SW480 (cell line): Measurements from ENCODE around the gene TM7SF2.
"Not testable (repeated sequence)": the region's sequence is repeated elsewhere in the genome, so short reads cannot be mapped to it uniquely, and the experiment has no call there.

Experiments
- DNase-seq: peaks from one replicate; pipeline ENCODE4 v3.0.0-alpha.2; 2016; ENCODE audit warnings: low spot score

Gene TM7SF2

DNA sequence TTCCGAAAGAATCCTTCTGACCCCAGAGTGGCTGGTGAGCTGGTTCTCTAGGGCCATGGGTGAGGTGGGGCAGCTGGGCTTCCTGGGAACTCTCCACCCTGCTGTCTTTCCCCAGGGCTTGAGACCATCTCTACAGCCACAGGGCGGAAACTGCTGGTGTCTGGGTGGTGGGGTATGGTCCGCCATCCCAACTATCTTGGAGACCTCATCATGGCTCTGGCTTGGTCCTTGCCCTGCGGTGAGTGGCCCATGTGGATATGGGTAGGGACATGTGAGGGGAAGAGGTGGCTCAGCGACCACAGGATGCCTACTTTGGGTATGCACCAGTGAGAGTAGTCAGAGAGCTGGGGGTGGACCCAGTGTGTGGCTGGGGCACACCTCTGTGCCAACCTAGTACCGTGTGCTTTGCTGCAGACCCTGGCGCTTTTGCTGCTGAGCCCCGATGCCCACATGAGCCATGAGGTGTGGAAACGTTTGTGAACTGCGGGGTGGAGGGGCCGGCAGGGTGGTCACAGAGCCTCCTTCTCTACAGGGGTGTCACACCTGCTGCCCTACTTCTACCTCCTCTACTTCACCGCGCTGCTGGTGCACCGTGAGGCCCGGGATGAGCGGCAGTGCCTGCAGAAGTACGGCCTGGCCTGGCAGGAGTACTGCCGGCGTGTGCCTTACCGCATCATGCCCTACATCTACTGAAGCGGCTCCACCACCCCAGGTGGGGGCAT, 3.9 kb downstream of the TM7SF2 start:
- DNase-seq, result no peak

DNA sequence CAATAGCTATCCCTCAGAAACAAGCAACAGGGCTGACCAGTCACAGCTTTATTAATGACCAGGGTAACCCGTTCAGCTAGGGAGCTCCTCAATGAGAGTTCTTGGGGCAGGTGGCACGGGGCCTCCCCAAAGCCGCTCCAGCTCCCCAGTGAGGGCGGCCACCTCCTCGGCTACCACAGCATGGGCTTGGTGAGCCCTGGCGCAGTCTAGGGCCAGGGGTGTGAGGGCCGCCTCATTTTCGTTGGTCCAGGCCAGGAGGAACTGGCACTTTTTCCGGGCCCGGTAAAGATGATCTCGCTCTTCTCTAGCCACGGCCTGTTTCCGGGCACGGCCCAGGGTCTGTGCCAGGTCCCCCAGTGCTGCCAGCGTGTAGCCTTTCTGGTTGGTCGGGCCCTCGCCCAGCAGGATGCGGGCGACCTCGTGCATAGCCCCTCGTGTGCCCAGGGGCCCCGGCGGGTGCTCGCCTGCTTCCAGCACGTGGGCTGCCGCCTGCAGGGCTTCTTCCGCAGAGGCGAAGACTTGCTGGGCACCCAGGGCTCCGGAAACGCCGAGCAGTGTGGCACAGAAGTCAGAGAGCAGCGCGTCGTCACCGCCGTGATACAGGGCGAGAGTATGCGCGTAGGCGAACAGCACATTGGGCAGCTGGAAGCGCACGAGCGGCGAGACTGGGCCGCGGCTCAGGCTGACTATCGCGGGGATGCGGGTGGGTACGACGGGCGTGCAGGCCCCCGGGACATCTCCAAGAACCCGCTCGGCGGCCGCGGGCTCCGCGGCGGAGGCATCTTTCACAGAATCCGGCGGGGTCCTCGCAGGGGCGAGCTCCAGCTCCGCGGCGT, 4.9 kb downstream of the TM7SF2 start:
- peak; percentile 73 for DNase-seq

DNA sequence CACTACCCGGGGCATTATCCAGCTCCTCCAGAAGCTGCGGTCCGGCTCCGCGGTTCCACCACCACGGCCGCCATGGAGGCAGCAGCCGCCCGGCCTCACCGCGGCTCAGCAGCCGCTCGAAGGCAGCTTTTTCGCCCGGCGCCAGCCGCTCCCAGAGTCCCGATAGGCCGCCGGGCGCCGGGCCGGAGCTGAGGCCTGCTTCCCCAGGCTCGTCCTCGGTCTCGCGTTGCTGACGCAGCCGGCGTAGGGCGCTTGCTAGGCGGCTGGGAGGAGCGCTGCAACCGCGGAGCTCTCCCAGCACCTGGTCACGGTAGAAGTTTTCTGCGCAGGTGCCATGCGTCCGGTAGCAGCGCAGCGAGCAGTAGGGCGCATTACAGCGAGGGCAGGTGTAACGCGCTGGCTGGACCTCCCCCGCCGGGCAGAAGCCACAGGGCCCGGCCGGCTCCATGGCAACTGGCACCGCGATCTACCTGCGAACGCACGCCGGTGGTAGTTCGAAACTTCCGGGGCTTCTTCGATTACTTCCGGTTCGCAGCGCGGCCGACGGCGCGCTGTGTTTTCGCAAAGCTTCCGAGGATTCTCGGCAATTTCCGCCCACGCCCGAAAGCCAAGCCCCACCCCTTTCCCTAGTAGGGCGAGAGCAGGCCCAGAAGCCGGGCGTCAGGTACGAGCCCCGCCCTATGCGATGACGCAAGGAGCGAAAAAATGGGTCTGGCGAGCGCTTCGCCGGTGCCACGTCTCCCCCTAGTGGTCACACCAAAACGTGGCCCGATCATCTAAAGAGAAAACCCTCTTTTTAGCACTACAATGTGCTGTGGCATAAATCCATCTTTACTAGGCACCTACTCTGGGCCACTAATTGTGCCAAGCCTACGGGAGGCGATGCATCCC, 5.8 kb downstream of the TM7SF2 start, which contains the start of gene ZNHIT2:
Gene ZNHIT2, minus strand, starts transcription at position 496 of the 891 bp plus-strand sequence. Its CDS starts 48 bp downstream, at position 448.
- DNase-seq, result peak; percentile 98

DNA sequence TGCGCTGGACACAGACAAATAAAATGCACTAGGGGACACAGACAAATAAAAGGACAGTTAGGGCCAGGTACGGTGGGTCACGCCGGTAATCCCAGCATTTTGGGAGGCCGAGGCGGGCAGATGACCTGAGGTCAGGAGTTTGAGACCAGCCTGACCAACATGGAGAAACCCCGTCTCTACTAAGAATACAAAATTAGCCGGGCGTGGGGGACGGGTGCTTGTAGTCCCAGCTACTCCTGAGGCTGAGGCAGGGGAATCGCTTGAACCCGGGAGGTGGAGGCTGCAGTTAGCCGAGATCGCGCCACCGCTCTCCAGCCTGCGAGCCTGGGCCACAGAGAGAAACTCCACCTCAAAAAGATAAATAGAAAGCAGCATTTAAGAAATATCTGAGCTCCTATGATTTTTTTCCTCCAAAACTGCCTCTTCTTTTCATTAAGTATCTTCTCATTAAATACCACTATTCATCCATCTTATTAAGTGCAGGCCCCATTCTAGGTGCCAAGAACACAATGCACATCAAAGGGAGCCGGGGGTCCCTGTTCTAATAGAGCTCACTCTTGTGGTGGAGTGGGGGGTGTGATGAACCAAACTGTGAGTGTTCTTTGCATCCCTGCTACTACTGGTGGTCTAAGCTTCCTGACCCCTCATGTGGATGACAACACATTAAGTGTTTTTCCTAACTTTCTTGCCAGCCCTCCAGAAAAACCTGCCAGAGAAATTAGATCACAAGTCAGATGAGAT, 6.6 kb downstream of the TM7SF2 start:
- no peak for DNase-seq

DNA sequence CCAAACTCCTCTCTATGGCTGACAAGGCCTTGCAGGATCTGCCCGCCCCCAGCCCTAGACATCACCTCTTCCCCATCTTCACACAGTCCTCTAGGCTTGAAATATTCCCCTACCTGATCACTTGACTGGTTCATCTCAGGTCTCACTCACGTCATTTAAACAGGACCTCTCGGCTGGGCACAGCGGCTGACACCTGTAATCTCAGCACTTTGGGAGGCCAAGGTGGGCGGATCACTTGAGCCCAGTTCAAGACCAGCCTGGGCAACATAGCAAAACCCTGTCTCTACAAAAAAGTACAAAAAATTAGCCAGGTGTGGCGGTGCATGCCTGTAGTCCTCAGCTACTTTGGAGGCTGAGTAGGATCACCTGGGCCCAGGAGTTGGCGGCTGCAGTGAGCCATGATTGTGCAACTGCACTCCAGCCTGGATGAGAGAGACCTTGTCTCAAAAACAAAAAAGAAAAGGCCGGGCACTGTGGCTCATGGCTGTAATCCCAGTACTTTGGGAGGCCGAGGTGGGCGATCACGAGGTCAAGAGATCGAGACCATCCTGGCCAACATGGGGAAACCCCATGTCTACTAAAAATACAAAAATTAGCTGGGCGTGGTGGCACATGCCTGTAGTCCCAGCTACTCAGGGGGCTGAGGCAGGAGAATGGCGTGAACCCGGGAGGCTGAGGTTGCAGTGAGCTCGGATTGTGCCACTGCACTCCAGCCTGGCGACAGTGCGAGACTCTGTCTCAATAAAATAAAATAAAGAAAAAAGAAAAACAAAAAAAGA, 7.4 kb downstream of the TM7SF2 start:
- DNase-seq, result not testable (repeated sequence)

DNA sequence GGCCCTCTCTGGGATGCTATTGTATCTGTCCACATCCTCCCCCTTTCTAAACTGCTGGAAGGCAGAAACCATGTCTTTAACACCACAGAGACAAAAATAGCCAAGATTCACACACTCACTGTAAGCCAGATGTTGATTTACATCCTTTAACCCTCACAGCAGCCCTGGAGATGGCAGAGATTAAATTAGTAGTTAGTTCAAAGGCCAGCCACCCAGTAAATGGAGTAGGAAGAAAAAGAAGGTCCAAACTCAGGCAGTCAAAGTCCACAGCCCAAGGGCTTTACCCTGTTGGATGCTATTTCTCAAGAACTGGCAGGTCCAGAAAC, 8.0 kb downstream of the TM7SF2 start:
- no peak for DNase-seq

DNA sequence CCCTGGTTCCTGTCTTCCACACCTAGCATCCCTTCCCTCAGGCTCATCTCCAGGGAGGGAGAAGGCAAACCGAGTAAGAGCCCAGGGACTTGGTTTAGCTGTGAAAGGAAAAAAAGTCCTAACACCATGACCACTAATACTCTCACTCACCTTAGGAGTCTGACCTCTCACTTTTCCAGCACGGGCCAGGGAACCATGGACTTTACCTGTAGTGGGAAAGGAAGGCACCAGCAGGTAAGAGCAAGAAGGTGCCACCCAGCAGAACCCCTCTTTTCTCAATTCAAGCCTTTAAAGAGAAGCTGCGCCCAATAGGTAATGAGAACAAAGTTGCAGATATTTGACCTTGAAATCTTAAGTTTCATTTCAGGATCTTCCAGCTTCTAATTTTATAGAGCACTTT, 9.2 kb downstream of the TM7SF2 start:
- no peak for DNase-seq

DNA sequence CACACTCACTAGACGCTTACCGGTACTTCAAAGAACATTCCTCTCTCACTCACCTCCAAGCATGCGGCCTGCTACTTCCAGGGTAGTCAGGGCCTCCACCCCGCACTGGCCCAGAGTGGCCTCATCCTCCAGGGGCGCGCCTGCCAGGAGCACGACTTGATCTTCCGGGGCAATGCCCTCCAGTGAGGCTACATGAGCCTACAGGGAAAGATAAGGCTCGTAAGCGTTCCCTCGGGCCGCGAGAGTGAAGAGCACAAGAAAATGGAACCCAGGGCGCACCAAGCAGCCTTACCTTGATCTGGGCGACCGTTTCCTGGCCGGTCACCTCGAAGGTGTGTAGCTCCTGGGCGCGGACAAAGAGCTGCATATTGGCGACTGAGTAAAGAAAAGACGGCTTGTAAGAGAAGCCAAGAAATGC, 9.8 kb downstream of the TM7SF2 start:
- peak; percentile 37 for DNase-seq

DNA sequence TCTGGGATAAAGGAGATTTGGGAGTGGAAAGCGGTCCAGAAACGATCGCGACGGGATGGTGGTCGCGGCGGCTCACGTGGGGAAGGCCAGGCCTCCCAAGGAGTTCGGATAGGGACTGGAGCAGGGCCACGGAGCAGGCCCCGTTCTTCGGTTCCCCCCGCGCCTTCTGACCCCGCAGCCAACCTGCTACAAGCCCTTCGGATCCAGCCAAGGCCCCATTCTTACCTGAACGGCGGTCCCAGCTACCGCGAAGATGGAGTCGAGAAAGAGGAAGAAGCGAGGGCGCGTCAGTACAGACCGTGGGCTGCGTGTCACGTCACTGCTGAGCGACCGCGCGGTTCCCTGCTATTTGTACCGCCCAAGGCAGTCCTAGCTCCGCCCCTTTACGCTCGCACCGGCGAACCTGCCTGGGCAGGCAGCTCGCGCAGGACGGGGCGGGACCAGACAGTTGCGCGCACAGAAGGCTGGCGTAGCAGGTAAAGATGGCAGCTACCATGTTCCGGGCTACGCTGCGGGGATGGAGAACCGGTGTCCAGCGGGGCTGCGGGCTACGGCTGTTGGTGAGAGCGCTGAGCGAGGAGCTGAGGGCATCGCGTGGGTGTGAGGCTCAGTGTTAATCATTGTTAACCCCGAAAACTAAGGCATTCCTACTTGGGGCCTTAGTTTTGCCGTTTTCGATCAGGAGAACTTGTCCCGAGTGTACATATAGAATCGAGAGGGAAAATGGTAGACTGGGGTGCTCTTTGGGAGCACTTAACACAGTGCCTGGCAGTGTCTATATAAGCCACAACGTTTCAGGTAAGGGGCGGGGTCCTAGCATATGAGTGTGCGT, 10.4 kb downstream of the TM7SF2 start, which contains the start of the genes FAU and MRPL49:
Gene FAU, minus strand, starts transcription at position 270 of the 832 bp plus-strand sequence. CDS start 321 bp downstream, outside the sequence.
Gene MRPL49, plus strand, starts transcription at position 457 of the 832 bp plus-strand sequence. Its CDS starts 26 bp downstream, at position 483.
- DNase-seq, result peak; percentile 98

DNA sequence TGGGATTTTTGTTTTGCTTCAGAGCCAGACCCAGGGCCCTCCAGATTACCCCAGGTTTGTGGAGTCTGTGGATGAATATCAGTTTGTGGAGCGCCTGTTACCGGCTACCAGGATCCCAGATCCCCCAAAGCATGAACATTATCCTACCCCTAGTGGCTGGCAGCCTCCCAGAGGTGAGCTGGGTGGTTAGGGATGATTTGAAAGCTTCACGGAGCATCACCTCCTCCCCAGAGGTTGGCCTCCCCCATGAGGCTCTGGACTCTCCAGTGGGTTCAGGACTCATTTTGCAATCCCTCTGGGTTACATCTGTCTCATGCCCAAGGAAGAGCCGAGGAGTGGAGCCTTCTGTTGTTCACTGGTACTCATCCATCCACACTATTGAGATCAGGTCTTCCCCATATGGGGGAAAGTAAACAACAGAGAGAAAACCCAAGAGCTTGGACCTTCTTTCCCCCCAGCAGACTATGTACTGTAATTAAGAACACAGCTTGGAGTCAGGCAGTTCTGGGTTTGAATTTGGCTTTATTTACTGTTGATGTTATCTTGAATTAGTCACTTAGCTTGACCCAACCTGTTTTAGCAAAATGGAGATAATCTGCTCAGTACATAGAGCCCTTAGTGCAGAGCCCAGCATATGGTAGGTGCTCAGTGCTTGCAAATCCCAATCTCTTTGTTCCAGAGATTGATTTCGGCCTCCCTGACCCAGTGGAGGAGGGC, 13.0 kb downstream of the TM7SF2 start:
- DNase-seq, result no peak

DNA sequence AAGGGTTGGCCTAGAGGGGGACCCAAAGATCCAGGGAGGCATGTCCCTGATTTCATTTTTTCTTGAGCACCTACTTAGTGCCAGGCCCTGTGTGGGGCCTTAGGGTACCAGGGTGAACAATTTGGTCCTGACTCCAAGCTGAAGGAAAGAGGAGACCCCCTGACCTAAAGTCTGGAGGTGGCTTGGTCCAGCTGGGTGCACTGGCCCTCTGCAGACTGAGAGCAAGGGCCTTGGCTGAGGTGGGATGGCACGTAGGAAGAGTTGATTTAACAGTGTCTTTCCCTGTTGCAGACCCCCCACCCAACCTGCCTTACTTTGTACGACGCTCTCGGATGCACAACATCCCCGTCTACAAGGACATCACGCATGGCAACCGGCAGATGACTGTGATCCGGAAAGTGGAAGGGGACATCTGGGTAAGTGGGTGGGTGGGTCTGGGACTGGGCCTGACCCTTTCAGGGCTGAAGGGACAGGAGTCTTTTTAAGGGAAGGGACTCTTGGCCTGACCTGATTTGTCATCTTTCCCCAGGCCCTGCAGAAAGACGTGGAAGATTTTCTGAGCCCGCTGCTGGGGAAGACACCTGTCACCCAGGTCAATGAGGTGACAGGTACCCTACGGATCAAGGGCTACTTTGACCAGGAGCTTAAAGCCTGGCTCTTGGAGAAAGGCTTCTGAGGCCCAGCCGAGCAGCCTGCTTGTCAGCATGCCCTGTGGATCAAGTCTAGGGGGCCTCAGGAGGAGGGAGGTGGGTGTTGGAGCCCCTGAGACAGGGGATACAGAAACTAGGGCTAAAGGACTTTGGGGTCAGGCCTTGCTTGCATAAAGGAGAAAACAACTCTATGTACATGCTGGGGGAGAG, 13.8 kb downstream of the TM7SF2 start:
- DNase-seq, result no peak

DNA sequence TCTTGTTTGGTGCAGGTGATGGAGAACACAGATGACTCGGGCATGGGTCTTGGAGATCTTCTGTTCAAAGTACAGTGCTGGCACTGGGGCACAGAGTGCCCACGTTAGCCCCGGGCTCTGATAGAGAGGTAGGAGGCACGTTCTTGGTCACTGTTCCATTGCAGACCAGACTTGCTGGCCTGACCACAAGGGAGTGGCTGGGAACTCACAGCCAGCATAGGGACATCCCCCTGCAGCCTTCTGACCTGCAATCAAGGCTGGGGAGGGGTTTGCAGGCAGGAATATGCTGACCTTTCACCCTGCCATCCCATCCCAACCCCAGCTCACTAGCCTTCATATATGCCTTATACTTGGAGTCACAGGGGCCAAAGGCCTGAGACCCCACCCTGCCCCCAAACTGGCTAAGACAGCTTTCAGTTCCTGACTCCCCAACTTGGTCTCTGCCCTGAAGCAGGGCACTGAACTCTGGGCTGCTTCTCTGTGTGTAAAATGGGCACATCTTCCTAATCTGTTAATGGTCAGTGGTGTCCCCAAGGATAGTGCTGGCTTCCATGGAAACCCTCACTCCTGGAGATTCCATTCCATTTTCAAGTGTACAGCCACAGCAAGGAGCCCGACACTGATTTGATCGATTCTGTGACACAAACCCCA, 15.1 kb downstream of the TM7SF2 start:
- DNase-seq, result no peak

DNA sequence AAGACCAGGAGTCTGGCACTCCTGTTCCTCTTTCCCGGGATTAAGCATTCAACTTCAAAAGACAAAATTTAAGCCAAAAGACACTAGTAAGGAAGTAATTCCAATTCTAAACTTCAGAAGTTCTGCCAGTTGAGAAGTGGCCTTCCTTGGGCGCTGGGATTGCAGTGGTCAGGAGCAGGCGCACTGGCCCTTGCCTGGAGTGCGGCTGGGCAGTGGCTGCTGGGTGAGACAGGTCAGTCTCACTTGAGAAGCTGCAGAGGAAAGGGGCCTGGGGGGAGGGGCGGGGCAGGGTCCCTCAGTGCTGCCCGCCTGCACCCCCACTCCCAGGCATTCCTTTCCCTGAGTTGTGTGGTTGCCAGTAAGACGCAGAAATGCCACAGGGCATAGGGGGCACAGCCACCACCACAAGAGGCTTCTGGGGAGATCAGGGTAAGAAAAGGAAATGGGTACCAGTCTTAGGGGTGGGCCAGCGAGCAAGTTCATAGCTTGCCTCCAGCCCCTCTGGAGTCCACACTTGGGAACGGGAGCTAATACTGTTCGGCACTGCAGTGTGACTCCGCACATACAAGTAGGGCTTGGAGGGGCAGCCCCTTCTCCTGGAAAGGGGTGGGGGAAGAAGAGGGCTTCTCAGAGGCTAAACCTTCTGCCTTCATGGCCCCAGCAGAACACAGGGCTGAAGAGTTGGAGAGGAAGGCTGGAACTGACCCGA, 16.0 kb downstream of the TM7SF2 start:
- DNase-seq, result no peak

DNA sequence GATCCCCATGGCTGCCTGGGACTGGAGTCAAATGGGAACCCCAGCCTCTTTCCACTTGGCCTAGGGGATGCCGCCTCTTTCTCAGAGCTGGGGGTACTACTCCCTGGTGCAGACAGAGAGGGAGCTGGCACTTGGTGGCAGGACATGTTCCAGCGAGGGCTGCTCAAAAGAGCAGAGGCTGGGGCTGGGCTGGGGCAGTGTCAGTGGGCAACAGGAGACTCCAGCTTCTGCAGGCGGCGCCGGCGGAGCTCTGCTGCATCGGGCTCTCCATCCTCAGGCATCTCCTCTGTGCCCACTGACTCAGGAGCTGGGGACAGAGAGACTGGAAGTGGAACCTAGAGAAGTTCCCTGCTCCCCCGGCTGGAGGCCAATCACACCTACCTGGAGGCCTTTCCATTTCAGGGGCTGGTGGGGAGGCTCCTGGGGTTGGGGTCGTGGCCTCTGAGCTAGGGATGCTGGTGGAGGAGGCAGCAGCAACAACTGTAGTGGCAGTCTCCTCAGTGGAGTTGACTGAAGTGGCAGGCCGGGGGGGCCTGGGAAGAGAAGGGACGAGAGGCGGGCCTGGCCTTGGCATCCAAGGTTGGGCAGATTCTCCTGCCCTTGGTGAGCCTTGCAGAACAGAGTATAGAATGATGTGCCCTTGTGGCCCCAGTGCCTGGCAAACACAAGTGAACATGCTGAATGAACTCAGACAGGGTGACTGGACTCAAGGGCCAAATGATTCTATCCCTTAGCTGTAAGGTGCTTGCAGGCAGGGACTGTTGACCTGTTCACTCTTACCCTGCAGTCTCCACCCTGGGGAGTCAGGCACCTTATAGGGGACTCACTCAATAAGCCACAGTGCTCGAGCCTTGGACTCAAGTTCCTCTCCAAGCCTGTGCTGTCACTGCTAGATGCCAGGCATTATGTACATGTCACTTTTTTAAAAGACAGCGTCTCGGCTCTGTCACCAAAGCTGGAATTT, 16.8 kb downstream of the TM7SF2 start:
- DNase-seq, result no peak

DNA sequence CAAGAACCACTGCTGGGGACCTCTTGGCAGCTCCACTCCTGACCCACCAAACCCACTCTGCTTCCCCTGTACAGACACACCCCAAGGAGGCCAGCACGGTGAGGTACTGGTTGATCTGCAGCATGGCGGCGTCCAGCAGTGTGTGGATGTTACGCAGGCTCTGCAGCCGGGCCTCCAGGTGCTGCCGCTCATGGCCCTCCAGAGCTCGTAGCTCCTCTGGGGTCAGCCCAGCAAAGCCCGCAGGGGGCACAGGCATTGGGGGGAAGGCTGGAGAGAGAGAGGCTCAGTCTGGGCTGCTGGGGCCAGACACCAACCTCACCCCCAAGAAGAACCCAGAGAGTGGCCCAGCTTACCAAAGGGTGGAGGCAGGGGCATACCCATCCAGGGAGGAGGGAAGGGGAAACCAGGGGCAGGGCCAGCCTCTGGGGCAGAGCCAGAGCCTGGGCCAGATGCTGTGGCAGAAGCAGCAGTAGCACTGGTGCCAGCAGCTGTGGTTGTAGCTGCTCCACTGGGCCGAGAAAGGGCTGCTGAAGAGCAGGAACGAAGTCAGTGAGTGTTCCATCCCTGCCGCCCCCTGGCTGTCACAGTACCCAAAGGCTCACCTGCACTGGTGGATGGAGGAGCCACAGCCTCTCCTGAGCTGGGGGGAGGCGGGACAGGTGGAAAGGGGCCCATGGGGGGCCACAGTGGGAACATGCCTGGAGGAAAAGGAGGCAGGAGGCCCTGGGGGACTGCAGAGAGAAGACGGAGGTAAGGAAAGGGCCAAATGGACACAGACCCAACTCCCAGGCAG, 18.2 kb downstream of the TM7SF2 start:
- no peak for DNase-seq
